Middle frontal gyrus (tissue), 1 donor: Measurements from ENCODE around the gene STAP1.
"Not testable (repeated sequence)": the region's sequence is repeated elsewhere in the genome, so short reads cannot be mapped to it uniquely, and the experiment has no call there.

Experiments used
- DNase-seq: peaks from one replicate; pipeline ENCODE4 v3.0.0-alpha.2; 2015; ENCODE audit warnings: low spot score; ENCODE audit errors: extremely low spot score

Gene STAP1

DNA sequence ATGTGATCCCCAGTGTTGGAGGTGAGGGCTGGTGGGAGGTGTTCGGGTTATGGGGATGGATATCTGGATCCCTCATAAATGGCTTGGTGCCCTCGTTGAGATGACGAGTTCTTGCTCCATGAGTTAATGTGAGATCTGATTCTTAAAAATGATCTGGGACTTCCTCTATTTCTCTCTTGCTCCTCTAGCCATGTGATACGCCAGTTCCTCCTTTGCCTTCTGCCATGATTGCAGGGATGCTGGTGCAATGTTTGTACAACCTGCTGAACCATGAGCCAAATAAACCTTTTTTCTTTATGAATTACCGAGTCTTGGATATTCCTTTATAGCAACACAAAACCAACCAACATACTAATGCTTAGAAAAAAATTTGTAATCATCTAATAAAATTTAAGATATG is 56.6 kb downstream of the STAP1 start:
- DNase-seq, result no peak

DNA sequence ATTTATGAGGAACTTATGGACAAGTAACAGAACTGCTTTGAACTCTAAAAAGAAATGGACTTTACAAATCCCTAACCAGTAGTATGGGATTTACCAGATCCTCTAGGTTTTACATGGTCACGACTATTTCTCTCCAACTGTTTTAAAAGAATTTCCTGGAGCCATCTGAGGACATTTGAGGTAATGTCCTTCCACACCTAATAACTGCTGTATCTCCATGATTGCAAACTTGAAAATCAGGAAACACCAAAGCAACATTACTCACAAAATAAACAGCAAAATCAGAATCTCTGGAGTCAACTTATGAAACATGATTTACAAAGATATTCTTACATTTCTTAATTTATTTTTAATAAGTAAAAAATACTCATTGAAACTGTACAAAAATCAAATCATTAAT is 58.0 kb downstream of the STAP1 start:
- DNase-seq, result no peak

DNA sequence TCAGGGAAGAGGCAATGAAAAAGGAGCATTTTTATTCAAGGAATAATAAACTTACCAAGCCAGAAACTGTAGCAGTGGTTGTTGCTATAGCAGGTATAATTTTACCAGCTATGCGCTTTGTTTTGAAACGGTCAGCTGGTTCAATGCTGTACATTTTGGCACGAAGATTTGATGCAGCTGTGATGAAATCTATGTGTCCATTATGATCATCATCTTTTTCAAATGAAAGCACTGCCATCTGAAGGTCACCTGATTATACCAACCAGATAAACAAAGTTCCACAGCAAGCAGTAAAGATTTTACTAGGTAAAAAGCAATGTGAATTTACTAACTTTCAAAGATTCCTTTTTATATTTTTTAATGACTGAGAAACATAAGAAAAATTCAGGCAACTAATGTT is 66.4 kb downstream of the STAP1 start:
- no peak for DNase-seq

DNA sequence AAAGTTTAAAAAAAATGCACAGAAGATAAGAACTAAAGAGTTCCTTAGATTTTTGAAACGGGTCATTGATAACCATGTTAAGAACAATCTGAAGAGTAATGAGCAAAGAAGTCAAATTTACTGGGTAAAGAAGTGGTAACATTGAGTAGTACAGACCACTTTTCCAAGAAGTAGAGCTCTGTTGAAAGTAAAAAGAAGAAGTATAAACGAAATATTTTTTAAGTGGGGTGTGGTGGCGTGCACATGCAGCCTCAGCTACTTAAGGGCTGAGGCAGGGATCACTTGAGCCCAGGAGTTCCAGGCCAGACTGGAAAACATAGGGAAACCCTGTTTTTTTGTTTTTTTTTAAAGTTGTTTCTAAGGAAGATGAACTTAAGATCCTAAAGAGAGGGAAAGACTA is 74.0 kb downstream of the STAP1 start:
- DNase-seq, result no peak

DNA sequence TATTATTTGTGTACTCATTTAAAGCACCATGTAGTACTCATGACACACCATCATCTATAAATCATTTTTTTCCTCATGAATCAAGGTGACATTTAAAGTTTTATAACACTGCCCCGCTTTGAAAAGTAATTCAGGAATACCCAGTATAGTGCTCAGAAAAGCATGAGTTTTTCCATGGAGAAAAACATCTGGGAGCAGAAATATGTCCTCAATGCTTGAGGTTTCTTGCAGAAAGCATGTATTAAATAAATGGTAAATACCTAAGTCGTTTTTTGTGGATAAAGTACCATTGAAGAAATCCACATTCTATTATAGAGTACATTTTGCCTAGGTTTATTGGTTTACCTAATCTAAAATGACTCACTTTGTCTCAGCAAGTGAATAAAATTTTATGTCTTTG is 76.2 kb downstream of the STAP1 start:
- no peak for DNase-seq

DNA sequence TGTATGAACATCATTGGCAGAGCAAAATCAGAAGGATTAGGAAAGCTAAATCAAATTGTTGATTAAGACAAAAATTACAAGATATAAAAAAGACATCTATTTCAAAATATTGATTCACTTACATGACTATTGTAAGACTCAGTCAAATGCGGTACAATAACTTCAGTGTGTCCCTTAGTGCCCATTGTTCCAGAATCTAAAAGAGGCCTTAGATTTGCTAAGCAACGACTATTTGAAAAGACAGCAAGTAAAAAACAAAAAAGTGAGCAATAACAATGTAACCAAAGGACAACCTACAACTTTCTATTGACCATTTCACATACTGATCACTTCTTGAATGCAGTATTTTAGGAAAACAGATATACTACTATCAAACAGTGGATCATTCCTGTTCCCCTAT is 76.8 kb downstream of the STAP1 start:
- no peak for DNase-seq

DNA sequence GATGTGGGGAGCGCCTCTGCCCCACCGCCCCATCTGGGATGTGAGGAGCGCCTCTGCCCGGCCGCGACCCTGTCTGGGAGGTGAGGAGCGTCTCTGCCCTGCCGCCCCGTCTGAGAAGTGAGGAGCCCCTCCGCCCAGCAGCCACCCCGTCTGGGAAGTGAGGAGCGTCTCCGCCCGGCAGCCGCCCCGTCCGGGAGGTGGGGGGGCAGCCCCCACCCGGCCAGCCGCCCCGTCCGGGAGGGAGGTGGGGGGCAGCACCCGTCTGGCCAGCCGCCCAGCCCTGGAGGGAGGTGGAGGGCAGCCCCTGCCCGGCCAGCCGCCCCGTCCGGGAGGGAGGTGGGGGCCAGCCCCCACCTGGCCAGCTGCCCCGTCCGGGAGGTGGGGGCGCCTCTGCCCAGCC is 78.5 kb downstream of the STAP1 start:
- not testable (repeated sequence) for DNase-seq

DNA sequence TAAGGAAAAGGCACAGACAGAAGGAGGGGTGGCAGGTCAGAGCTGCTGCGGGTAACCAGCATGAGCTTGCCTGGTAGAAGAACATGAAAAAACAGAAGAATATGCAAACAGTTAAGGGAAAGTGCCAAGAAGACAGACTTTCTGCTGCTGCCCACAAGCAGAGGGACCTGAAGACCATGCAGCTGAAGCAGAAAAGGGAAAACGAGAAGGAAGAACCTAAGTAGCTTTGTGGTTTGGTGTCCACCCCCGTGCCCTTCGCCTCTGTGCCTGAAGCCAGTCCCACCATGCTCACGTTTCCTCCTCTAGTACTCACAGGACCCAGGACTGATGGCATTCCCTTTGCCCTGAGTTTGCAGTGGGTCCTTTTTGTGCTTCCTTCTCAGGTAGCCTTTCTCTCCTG is 79.6 kb downstream of the STAP1 start:
- no peak for DNase-seq

DNA sequence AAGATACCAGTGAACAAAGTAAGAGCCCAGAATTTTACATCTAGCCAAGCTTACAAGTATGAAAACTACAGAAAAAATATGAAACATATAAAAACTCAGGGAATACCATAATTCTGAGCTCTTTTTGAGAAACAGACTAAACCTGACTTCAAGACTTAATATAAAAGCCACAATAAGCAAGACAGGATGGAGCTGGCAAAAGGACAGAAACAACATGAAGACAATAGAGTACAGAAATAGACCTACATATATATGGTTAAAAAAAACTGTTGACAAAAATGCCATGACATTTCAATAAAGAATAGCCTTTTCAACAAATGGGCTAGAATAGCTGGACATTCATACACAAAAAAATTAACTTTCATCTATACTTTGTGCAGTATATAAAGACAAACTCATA is 93.0 kb downstream of the STAP1 start:
- DNase-seq, result no peak
